A549 (cell line): ENCODE results near the gene LDB1. TPM values are rescaled to one million over a fixed set of nuclear protein-coding genes. Genes with fewer than 3 reads are reported as not detected.

Source experiments
- ATAC-seq, 2 experiments: fragments of 200-7000 bp in 1 of 2; fragments of >200 bp in 1 of 2; cut with Nextera tagmentation in 1 of 2; cut with Tn5 transposase in 1 of 2; 3 replicates each; pipeline versions ENCODE4 v1.8.0 to v1.9.1; 2018 to 2020; ENCODE audit warnings: mild to moderate bottlenecking in 1 of 2, moderate library complexity in 1 of 2
- CTCF ChIA-PET: fragments of 300-600 bp; sonication (Branson Sonifier 250); formaldehyde crosslinking; extraction: SDS; loops from one replicate; lab custom pipeline; 2021; ENCODE audit warnings: antibody characterized with exemption, inconsistent platforms; lab: Yijun Ruan, JAX
- POLR2A ChIA-PET: fragments of 350-600 bp; formaldehyde crosslinking; extraction: SDS; loops from one replicate; lab custom pipeline; 2021; ENCODE audit warnings: antibody characterized with exemption, inconsistent platforms; lab: Yijun Ruan, JAX
- DNase-seq, 2 experiments: peaks; one replicate each; pipeline versions ENCODE4 v3.0.0 to v3.0.0-alpha.2; 2011 to 2016; ENCODE audit warnings: low read depth in 1 of 2, low spot score in 1 of 2
- FAIRE-seq: peaks from 2 replicates; lab custom pipeline; 2011; peaks lifted over from hg19 to GRCh38; lab: Jason Lieb, UNC
- H3K27ac ChIP-seq, 2 experiments: fragments of >200 bp; sonication (Bioruptor Twin); formaldehyde crosslinking; 3 replicates each; pipeline ENCODE4 v1.5.1; 2016 to 2017
- H3K4me1 ChIP-seq: fragments of >200 bp; sonication (Bioruptor Twin); formaldehyde crosslinking; 3 replicates; pipeline ENCODE4 v1.6.1; 2016
- H3K4me2 ChIP-seq: fragments of >200 bp; sonication (Bioruptor Twin); formaldehyde crosslinking; 3 replicates; pipeline ENCODE4 v1.6.1; 2016
- H3K4me3 ChIP-seq: fragments of >200 bp; sonication (Bioruptor Twin); formaldehyde crosslinking; 3 replicates; pipeline ENCODE4 v1.5.1; 2016
- H3K9me3 ChIP-seq: fragments of >200 bp; sonication (Bioruptor Twin); formaldehyde crosslinking; 3 replicates; pipeline ENCODE4 v1.6.1; 2016
- BCL3 ChIP-seq: fragments of >200 bp; sonication (Bioruptor Twin); formaldehyde crosslinking; IDR thresholded peaks from 3 replicates; pipeline ENCODE4 v1.6.1; 2016
- CHD2 ChIP-seq: fragments of 150-350 bp; IDR thresholded peaks from 2 replicates; pipeline ENCODE4 v1.6.1; 2014; ENCODE audit warnings: low read length; ENCODE audit not compliant: partially characterized antibody
- ESRRA ChIP-seq: fragments of 150-350 bp; IDR thresholded peaks from 2 replicates; pipeline ENCODE4 v1.6.1; 2014; ENCODE audit warnings: mild to moderate bottlenecking, low read length, borderline replicate concordance
- FOSL2 ChIP-seq, 2 experiments: fragments of 450-650 bp in 1 of 2; fragments of >200 bp in 1 of 2; sonication (Bioruptor Twin) in 1 of 2; formaldehyde crosslinking; IDR thresholded peaks; 2 replicates each; pipeline versions ENCODE4 v1.5.0 to v1.6.1; 2016 to 2020; ENCODE audit warnings: mild to moderate bottlenecking in 1 of 2, moderate library complexity in 1 of 2
- GATA3 ChIP-seq: IDR thresholded peaks from 2 replicates; pipeline ENCODE4 v1.6.1; 2012; ENCODE audit warnings: borderline replicate concordance
- HMGXB4 ChIP-seq: fragments of 250-450 bp; sonication (Bioruptor Pico); IDR thresholded peaks from 2 replicates; pipeline ENCODE4 v1.5.0; 2021; ENCODE audit warnings: mild to moderate bottlenecking, moderate library complexity, borderline replicate concordance
- JUN ChIP-seq, 2 experiments: fragments of >200 bp; sonication (Bioruptor Twin); formaldehyde crosslinking; IDR thresholded peaks; 2 replicates in 1 of 2; 3 replicates in 1 of 2; pipeline ENCODE4 v1.6.1; 2016 to 2017
- PBX3 ChIP-seq: IDR thresholded peaks from 2 replicates; pipeline ENCODE4 v1.6.1; 2012
- POLR2A ChIP-seq: IDR thresholded peaks from 2 replicates; pipeline ENCODE4 v1.6.1; 2012; ENCODE audit warnings: mild to moderate bottlenecking, low read length
- RARB ChIP-seq: fragments of 250-450 bp; sonication (Bioruptor Pico); IDR thresholded peaks from 2 replicates; pipeline ENCODE4 v1.8.0; 2021; ENCODE audit warnings: mild to moderate bottlenecking, moderate library complexity
- SMC3 ChIP-seq: fragments of >200 bp; sonication (Bioruptor Twin); formaldehyde crosslinking; IDR thresholded peaks from 3 replicates; pipeline ENCODE4 v1.6.1; 2018; ENCODE audit warnings: inconsistent platforms
- WGBS: methylation state at CpG from one replicate; pipeline ENCODE4 v1.1.6; 2017; ENCODE audit errors: missing lambda C conversion rate; 5-methylcytosine and 5-hydroxymethylcytosine counted together
- polyA plus RNA-seq, 4 experiments: library from polyadenylated mRNA; depleted of rRNA in 3 of 4; stranded (reverse); fragments of >200 nt; fragmentation: RNase III in 1 of 4; extraction: RNeasy Plus Mini Kit Qiagen cat#74134 plus additional on column Dnase treatment in 1 of 4; gene quantifications; 2 replicates in 3 of 4; 3 replicates in 1 of 4; pipeline ENCODE4 v1.2.3, GENCODE V29; 2011 to 2017
- TF ChIP-seq, protein P1 (sequence below): fragments of 150-350 bp; IDR thresholded peaks from 2 replicates; pipeline ENCODE4 v1.6.1; 2014; ENCODE audit warnings: low read depth, mild to moderate bottlenecking, low read length

LDB1 gene
- polyA plus RNA-seq, 2 of the 4 experiments (the other 2 are of a cell fraction): 37.2 to 47.0 TPM

DNA sequence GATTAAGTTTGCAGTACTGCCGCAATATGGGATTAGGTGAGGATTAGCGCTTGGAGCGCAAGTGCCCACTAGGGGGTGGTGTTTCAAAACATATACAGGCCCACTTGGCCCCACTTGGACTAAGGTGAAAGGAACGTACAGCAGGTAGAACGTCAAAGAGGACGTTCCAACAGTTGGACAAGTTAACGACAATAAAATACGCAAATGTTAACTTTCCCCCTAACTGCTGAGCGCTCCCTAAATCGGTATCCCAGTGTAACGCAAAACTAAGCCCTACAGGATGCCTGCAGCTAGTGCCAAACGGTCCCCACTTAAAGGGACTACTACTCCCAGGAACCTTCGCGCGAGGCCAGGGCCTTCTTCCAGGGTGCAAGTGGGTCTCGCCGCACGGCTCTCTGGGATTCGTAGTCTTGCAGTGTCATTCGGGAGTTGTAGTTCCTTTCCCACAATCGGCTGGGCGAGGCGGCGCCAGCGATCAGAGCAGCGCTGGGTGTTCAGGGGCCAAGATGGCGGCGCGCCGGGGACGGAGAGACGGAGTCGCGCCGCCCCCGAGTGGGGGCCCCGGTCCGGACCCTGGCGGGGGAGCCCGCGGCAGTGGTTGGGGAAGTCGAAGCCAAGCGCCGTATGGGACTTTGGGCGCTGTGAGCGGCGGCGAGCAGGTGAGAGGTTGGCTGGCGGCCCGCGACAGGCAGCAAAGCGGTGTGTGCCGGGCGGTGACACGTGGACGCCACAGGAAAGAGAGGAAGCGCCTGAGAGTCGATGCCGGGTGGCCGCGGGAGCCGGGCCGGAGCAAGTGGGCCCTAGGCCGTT, 12.6 kb upstream of the LDB1 start, which contains the start of gene PPRC1 (continued):
- TF ChIP-seq SMC3 (peak; percentile 61), GATA3 (no peak), PBX3 (no peak), ESRRA (no peak), POLR2A (peak; percentile 69), JUN (IDR thresholded peaks at IDR 0.05) (peak; percentile 78 to 93; a peak in 4 of 5 replicates), RARB (CRISPR knock-in tag) (no peak), HMGXB4 (CRISPR knock-in tag) (peak; percentile 48; the same call in 1 of the 2 replicates), BCL3 (peak; percentile 74; the same call in 2 of the 3 replicates)

GRCh38 chr10:102132193-102132562, 12.0 kb upstream of the LDB1 start:
- ATAC-seq: no peak
- no peaks in the 10 kb centered on the region for H3K9me3 ChIP-seq
- peak overlapping the region; percentile 98 to 99 for H3K27ac ChIP-seq
- CTCF ChIA-PET: interaction anchor here (0.6 to 3.0 kb wide), 20 partner anchors 8 to 452 kb away, joined by 3 to 45 read pairs (median 4); partner anchors contain the start of genes LDB1 and NOLC1
- POLR2A ChIA-PET: interaction anchor here (1.4 kb wide), 1 partner anchor 17 kb away, joined by 8 read pairs; no protein-coding TSS in a partner anchor
- TF ChIP-seq, protein P1, sequence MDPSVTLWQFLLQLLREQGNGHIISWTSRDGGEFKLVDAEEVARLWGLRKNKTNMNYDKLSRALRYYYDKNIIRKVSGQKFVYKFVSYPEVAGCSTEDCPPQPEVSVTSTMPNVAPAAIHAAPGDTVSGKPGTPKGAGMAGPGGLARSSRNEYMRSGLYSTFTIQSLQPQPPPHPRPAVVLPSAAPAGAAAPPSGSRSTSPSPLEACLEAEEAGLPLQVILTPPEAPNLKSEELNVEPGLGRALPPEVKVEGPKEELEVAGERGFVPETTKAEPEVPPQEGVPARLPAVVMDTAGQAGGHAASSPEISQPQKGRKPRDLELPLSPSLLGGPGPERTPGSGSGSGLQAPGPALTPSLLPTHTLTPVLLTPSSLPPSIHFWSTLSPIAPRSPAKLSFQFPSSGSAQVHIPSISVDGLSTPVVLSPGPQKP: no peak
- no peak for TF ChIP-seq BCL3
- peak overlapping the region; percentile 92 for H3K4me3 ChIP-seq
- no peak for DNase-seq
- peaks cover 44% of the 10 kb centered on the region for H3K4me1 ChIP-seq
- H3K4me2 ChIP-seq: peak overlapping the region; percentile 61
- 26% methylated on average over 8 of the region's 8 CpGs for WGBS
- FAIRE-seq: no peak

DNA sequence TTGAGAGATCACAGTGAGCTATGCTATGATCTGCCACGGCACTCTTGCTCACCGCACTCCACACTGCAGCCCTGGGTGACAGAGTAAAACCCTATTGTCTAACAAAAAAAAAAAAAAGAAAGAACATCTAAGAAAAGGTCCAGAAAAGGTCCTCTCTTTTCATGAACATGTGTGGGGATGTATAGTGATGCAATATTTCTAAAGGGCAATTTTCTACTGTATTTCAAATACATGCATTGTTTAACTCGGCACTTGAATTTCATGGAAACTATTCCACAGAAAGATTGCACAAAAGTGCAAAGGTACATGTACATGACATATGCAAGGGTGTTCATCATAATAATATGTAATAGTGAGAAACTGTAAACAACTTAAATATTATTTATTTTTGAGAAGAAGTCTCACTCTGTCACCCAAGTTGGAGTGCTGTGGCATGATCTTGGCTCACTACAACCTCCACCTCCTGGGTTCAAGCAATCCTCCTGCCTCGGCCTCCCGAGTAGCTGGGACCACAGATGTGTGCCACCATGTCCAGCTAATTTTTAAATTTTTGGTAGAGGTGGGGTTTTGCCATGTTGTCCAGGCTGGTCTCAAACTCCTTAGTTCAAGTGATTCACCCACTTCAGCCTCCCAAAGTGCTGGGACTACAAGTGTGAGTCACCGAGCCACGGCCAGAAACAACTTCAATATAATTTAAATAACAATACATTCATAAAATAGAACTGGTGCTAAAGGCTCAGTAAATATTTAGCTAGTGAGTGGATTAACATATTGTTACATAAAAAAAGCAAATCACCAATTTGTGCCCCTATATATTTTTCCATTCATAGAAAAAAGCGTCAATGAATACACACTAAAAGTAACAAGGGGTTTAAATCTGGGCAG, 11.4 kb upstream of the LDB1 start:
- H3K27ac ChIP-seq: peak overlapping the region; percentile 38 to 99; a peak in 2 of 6 replicates
- no peaks in the 10 kb centered on the region for H3K9me3 ChIP-seq
- POLR2A ChIA-PET: interaction anchor here (1.4 kb wide), 1 partner anchor 17 kb away, joined by 8 read pairs; no protein-coding TSS in a partner anchor
- no peak for FAIRE-seq
- ATAC-seq: no peak
- H3K4me3 ChIP-seq: no peak overlapping the region
- peak overlapping the region; percentile 61 for H3K4me2 ChIP-seq
- 67% methylated on average over 8 of the region's 8 CpGs for WGBS
- TF ChIP-seq FOSL2 (IDR thresholded peaks at IDR 0.05) (no peak), FOSL2 (CRISPR knock-in tag; IDR thresholded peaks at IDR 0.05) (peak; percentile 40; the same call in 1 of the 2 replicates), CHD2 (no peak)
- DNase-seq: no peak
- CTCF ChIA-PET: interaction anchor here (0.6 to 3.0 kb wide), 22 partner anchors 9 to 453 kb away, joined by 3 to 45 read pairs (median 4); partner anchors contain the start of genes LDB1 and NOLC1
- H3K4me1 ChIP-seq: peaks cover 40% of the 10 kb centered on the region
